Hepatocyte (in vitro differentiated cells): ENCODE results near the gene CALML6.

ENCODE experiments used
- EZH2 ChIP-seq: fragments of 200-600 bp; sonication (generic); IDR thresholded peaks from 2 replicates; pipeline ENCODE4 v1.6.1; 2016; ENCODE audit warnings: antibody characterized with exemption, mild to moderate bottlenecking, borderline replicate concordance
- EZH2phosphoT487 ChIP-seq: fragments of 200-600 bp; sonication (generic); IDR thresholded peaks from one replicate; pipeline ENCODE4 v1.6.1; 2018; ENCODE audit warnings: antibody characterized with exemption, mild to moderate bottlenecking, low read depth, moderate library complexity; ENCODE audit not compliant: unreplicated experiment, severe bottlenecking
- TF ChIP-seq, protein P1 (sequence below): fragments of 200-600 bp; sonication (generic); IDR thresholded peaks from 2 replicates; pipeline ENCODE4 v1.5.1; 2016; ENCODE audit warnings: antibody characterized with exemption, mild to moderate bottlenecking; ENCODE audit not compliant: poor library complexity

DNA sequence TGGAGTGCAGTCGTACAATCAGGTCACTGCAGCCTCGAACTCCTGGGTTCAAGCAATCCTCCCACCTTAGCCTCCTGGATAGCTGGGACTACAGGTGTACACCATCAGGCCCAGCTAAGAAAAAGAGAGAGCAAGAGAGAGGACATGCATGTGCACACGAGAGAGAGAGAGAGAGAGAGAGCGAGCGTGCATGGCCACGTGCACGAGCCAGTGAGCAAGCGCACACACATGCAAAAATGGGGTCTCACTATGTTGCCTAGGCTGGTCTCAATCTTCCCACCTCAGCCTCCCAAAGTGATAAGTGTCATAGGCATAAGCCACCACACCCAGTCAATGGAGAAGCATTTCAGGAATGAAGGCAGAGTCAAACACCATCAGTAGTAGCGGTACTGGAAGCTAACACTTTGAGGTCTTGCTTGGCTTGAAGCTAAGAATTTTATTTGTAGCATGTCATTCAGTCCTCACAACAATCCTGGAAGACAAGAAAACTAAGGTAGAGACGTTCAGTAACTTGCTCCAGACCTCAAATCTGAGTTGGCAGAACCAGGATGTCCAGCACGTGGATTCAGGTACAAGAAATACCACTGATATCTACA lies 38.6 kb upstream of the CALML6 start:
- TF ChIP-seq EZH2phosphoT487: no peak
- TF ChIP-seq, protein P1, sequence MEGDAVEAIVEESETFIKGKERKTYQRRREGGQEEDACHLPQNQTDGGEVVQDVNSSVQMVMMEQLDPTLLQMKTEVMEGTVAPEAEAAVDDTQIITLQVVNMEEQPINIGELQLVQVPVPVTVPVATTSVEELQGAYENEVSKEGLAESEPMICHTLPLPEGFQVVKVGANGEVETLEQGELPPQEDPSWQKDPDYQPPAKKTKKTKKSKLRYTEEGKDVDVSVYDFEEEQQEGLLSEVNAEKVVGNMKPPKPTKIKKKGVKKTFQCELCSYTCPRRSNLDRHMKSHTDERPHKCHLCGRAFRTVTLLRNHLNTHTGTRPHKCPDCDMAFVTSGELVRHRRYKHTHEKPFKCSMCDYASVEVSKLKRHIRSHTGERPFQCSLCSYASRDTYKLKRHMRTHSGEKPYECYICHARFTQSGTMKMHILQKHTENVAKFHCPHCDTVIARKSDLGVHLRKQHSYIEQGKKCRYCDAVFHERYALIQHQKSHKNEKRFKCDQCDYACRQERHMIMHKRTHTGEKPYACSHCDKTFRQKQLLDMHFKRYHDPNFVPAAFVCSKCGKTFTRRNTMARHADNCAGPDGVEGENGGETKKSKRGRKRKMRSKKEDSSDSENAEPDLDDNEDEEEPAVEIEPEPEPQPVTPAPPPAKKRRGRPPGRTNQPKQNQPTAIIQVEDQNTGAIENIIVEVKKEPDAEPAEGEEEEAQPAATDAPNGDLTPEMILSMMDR: no peak
- no peak for TF ChIP-seq EZH2
